K562 (cell line): ENCODE results near the gene STK24. TPM values are rescaled to one million over a fixed set of nuclear protein-coding genes. Genes with fewer than 3 reads are reported as not detected.

ENCODE experiments used
- BRD9 ChIP-seq: fragments of 450-650 bp; IDR thresholded peaks from 2 replicates; pipeline ENCODE4 v1.6.1; 2018; ENCODE audit warnings: low read depth; ENCODE audit not compliant: partially characterized antibody
- BRF1 ChIP-seq: IDR thresholded peaks from 3 replicates; pipeline ENCODE4 v1.6.1; 2011; ENCODE audit warnings: borderline replicate concordance, mild to moderate bottlenecking; ENCODE audit not compliant: insufficient read length; ENCODE audit errors: extremely low read depth
- CC2D1A ChIP-seq: fragments of 450-650 bp; IDR thresholded peaks from 2 replicates; pipeline ENCODE4 v1.6.1; 2017; ENCODE audit warnings: mild to moderate bottlenecking
- CREB1 ChIP-seq, 2 experiments: sonication (generic) in 1 of 2; formaldehyde crosslinking in 1 of 2; IDR thresholded peaks; 2 replicates each; pipeline versions ENCODE4 v1.6.1 to v1.8.0; 2012 to 2022; ENCODE audit warnings: inconsistent platforms in 1 of 2, mild to moderate bottlenecking in 1 of 2, missing genetic modification reagents in 1 of 2, moderate library complexity in 1 of 2
- ETV5 ChIP-seq: sonication (generic); formaldehyde crosslinking; IDR thresholded peaks from 2 replicates; pipeline ENCODE4 v1.4.0; 2020; ENCODE audit warnings: low read depth, mild to moderate bottlenecking, missing genetic modification reagents
- GATAD2A ChIP-seq: fragments of 450-650 bp; IDR thresholded peaks from 2 replicates; pipeline ENCODE4 v1.6.1; 2017
- HES1 ChIP-seq: fragments of 450-650 bp; IDR thresholded peaks from 2 replicates; pipeline ENCODE4 v1.6.1; 2016; ENCODE audit warnings: low read depth, mild to moderate bottlenecking, moderate library complexity
- KAT7 ChIP-seq: sonication (generic); formaldehyde crosslinking; IDR thresholded peaks from 2 replicates; pipeline ENCODE4 v1.8.0; 2022; ENCODE audit warnings: missing genetic modification reagents, mild to moderate bottlenecking, borderline replicate concordance
- KDM5B ChIP-seq: fragments of 200-600 bp; sonication (generic); IDR thresholded peaks from 2 replicates; pipeline ENCODE4 v1.6.1; 2012; ENCODE audit warnings: low read depth, mild to moderate bottlenecking, moderate library complexity, low read length, control low read depth, inconsistent platforms; ENCODE audit not compliant: insufficient replicate concordance
- NCOA2 ChIP-seq, 2 experiments: fragments of 450-650 bp; IDR thresholded peaks; 2 replicates each; pipeline ENCODE4 v1.6.1; 2018; ENCODE audit warnings: mild to moderate bottlenecking in 2 of 2, moderate library complexity in 1 of 2; ENCODE audit not compliant: partially characterized antibody in 2 of 2
- NELFE ChIP-seq: IDR thresholded peaks from 2 replicates; pipeline ENCODE4 v1.6.1; 2011; ENCODE audit warnings: mild to moderate bottlenecking; ENCODE audit not compliant: insufficient read depth, insufficient read length
- RBFOX2 ChIP-seq: fragments of 200-400 bp; formaldehyde crosslinking; IDR thresholded peaks from 2 replicates; pipeline ENCODE4 v1.6.1; 2017; ENCODE audit warnings: low read depth, mild to moderate bottlenecking, low read length, moderate library complexity
- SMARCB1 ChIP-seq: IDR thresholded peaks from 2 replicates; pipeline ENCODE4 v1.6.1; 2011; ENCODE audit warnings: improper control_type of control experiment, low read depth; ENCODE audit not compliant: insufficient read length
- TBP ChIP-seq: optimal IDR thresholded peaks from 2 replicates; pipeline ENCODE3; 2011; ENCODE audit warnings: low read depth, low read length, improper control_type of control experiment
- THRAP3 ChIP-seq: fragments of 450-650 bp; IDR thresholded peaks from 2 replicates; pipeline ENCODE4 v1.6.1; 2016; ENCODE audit warnings: mild to moderate bottlenecking, inconsistent platforms, borderline replicate concordance
- ZC3H11A ChIP-seq: IDR thresholded peaks from 2 replicates; pipeline ENCODE4 v1.6.1; 2012; ENCODE audit warnings: low read depth, low read length, improper control_type of control experiment
- ZNF121 ChIP-seq: sonication (generic); formaldehyde crosslinking; conservative IDR thresholded peaks from 2 replicates; pipeline ENCODE4 v1.8.0; 2022; ENCODE audit warnings: missing genetic modification reagents
- ZNF586 ChIP-seq: fragments of 450-650 bp; formaldehyde crosslinking; conservative IDR thresholded peaks from 2 replicates; pipeline ENCODE4 v1.4.0; 2020; ENCODE audit warnings: mild to moderate bottlenecking, moderate library complexity
- ZNF589 ChIP-seq: fragments of 200-800 bp; sonication (Bioruptor generic); IDR thresholded peaks from 2 replicates; pipeline ENCODE4 v1.6.1; 2016; ENCODE audit warnings: low read depth, missing genetic modification characterization, missing compliant biosample characterization
- polyA plus RNA-seq, 8 experiments: library from polyadenylated mRNA; depleted of rRNA in 4 of 8; stranded (reverse) in 5 of 8; unstranded in 3 of 8; fragments of >200 nt; fragmentation: Nextera tagmentation in 2 of 8; fragmentation: Illumina TruSeq in 1 of 8; extraction: Ambion mirVana in 2 of 8; extraction: Trizol in 1 of 8; gene quantifications; 2 replicates each; pipeline versions ENCODE4 v1.2.1 to v1.2.3, GENCODE V29; 2011 to 2014; ENCODE audit warnings: inconsistent platforms in 1 of 8, missing spikeins in 1 of 8
- total RNA-seq, 7 experiments: library from RNA; depleted of rRNA in 6 of 7; stranded (reverse); fragments of >200 nt in 6 of 7; fragmentation: Illumina TruSeq in 2 of 7; extraction: Trizol in 2 of 7; gene quantifications; 2 replicates each; pipeline versions ENCODE4 v1.2.1 to v1.2.3, GENCODE V29; 2011 to 2021; ENCODE audit warnings: low replicate concordance in 1 of 7
- TF ChIP-seq, protein P1 (sequence below): fragments of 250-450 bp; sonication (Bioruptor Pico); IDR thresholded peaks from 2 replicates; pipeline ENCODE4 v1.9.0; 2021; ENCODE audit warnings: mild to moderate bottlenecking, inconsistent platforms
- TF ChIP-seq, protein P2 (sequence below): fragments of 250-450 bp; sonication (Bioruptor Pico); IDR thresholded peaks from 2 replicates; pipeline ENCODE4 v1.8.0; 2021; ENCODE audit warnings: moderate library complexity, mild to moderate bottlenecking, inconsistent platforms

Gene STK24
- total and polyA plus RNA-seq, 9 of the 15 experiments (the other 6 are each of a cell fraction or from before 2014, with no cell fraction given) = 3.8 to 78.4 (median 28.2) TPM

DNA sequence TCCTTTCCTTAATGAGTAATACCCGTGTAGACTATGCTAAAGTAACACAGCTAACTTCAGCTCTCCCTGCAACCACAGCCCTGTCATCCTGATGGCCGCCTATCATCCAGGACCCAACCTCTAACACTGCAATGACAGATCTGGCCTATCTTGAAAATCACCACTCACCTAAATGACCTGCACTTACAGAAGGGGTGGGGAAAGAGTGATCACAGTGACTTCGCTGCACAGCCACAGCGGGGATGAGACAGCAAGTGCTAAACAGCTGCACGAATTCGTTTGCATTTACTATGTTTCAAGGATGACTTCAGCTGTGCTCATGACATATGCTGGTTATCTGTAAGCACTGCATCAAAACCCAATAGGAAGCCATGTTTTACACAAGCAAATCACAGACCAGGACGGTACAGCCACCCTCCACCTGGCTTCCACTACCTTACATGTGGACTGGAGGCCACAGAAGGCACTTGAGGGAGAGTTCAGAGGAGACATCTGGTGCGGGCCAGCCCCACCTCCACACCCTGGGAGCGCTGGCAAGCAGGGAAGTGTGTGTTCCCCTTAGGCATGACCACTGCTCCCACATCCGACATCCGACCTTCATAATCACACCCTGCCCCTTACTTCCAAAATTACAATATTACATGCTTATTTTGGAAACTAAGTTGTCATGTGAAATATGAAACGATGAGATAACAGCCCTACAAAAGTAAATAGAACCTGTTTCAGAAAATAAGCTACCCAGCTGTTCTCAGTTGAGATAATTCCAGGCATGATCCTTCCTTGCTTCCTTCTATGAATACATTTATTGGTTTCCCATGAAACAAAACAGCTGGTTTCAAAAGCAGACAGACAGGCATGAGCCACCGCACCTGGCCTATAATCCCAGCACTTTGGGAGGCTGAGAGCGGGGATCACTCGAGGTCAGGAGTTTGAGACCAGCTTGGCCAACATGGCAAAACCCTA lies 95.7 kb downstream of the STK24 start (continued):
- TF ChIP-seq RBFOX2 (no peak), KAT7 (CRISPR knock-in tag) (no peak), KDM5B (no peak), HES1 (no peak), BRF1 (no peak), SMARCB1 (no peak), ZNF589 (CRISPR knock-in tag) (no peak), TBP (no peak), ETV5 (no peak), ZNF121 (CRISPR knock-in tag) (no peak), NCOA2 (IDR thresholded peaks at IDR 0.05; ENCODE audit: partially characterized antibody in 2 of 2) (no peak), NELFE (no peak), ZNF586 (no peak), BRD9 (peak; percentile 22), THRAP3 (no peak), CC2D1A (no peak), CREB1 (IDR thresholded peaks at IDR 0.05) (peak; percentile 31; the same call in 1 of the 2 replicates), CREB1 (CRISPR knock-in tag; IDR thresholded peaks at IDR 0.05) (peak; percentile 37; the same call in 1 of the 2 replicates), ZC3H11A (no peak), GATAD2A (no peak)
- TF ChIP-seq, protein P1, sequence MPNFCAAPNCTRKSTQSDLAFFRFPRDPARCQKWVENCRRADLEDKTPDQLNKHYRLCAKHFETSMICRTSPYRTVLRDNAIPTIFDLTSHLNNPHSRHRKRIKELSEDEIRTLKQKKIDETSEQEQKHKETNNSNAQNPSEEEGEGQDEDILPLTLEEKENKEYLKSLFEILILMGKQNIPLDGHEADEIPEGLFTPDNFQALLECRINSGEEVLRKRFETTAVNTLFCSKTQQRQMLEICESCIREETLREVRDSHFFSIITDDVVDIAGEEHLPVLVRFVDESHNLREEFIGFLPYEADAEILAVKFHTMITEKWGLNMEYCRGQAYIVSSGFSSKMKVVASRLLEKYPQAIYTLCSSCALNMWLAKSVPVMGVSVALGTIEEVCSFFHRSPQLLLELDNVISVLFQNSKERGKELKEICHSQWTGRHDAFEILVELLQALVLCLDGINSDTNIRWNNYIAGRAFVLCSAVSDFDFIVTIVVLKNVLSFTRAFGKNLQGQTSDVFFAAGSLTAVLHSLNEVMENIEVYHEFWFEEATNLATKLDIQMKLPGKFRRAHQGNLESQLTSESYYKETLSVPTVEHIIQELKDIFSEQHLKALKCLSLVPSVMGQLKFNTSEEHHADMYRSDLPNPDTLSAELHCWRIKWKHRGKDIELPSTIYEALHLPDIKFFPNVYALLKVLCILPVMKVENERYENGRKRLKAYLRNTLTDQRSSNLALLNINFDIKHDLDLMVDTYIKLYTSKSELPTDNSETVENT (CRISPR knock-in tag) = no peak
- TF ChIP-seq, protein P2, sequence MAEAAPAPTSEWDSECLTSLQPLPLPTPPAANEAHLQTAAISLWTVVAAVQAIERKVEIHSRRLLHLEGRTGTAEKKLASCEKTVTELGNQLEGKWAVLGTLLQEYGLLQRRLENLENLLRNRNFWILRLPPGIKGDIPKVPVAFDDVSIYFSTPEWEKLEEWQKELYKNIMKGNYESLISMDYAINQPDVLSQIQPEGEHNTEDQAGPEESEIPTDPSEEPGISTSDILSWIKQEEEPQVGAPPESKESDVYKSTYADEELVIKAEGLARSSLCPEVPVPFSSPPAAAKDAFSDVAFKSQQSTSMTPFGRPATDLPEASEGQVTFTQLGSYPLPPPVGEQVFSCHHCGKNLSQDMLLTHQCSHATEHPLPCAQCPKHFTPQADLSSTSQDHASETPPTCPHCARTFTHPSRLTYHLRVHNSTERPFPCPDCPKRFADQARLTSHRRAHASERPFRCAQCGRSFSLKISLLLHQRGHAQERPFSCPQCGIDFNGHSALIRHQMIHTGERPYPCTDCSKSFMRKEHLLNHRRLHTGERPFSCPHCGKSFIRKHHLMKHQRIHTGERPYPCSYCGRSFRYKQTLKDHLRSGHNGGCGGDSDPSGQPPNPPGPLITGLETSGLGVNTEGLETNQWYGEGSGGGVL (CRISPR knock-in tag) = no peak
